HEK293 (cell line): Measurements from ENCODE around the gene SYTL2.

ENCODE experiments used
- CTCF ChIA-PET: fragments of 350-600 bp; formaldehyde crosslinking; extraction: SDS; loops from one replicate; lab custom pipeline; 2021; ENCODE audit warnings: antibody characterized with exemption; lab: Yijun Ruan, JAX
- POLR2A ChIA-PET: fragments of 300-600 bp; formaldehyde crosslinking; extraction: SDS; loops from one replicate; lab custom pipeline; 2020; ENCODE audit warnings: antibody characterized with exemption, inconsistent platforms; lab: Yijun Ruan, JAX
- H3K27ac ChIP-seq: fragments of 200-500 bp; sonication (Bioruptor generic); 2 replicates; pipeline ENCODE4 v1.5.1; 2014; ENCODE audit warnings: low read depth, low read length, control low read depth, inconsistent platforms; ENCODE audit errors: extremely low read depth
- H3K36me3 ChIP-seq, 2 experiments: fragments of 200-500 bp in 1 of 2; sonication (Bioruptor generic) in 1 of 2; 1 replicate in 1 of 2; 2 replicates in 1 of 2; pipeline ENCODE4 v1.5.1; 2014 to 2017; ENCODE audit warnings: inconsistent platforms in 2 of 2, low read length in 2 of 2; ENCODE audit not compliant: control insufficient read depth in 2 of 2, insufficient read depth in 1 of 2
- H3K4me1 ChIP-seq: fragments of 200-500 bp; sonication (Bioruptor generic); 2 replicates; pipeline ENCODE4 v1.5.1; 2014; ENCODE audit warnings: mild to moderate bottlenecking, low read length, inconsistent platforms; ENCODE audit not compliant: control insufficient read depth, insufficient read depth
- H3K4me3 ChIP-seq: 2 replicates; pipeline ENCODE4 v1.5.1; 2011; ENCODE audit warnings: low read depth, mild to moderate bottlenecking, control low read depth, low read length, moderate library complexity
- H3K9me3 ChIP-seq: fragments of 200-500 bp; sonication (Bioruptor generic); 2 replicates; pipeline ENCODE4 v1.5.1; 2014; ENCODE audit warnings: low read depth, low read length, inconsistent platforms; ENCODE audit not compliant: control insufficient read depth, insufficient read depth
- BCL11B ChIP-seq: fragments of 450-650 bp; formaldehyde crosslinking; IDR thresholded peaks from 2 replicates; pipeline ENCODE4 v1.5.1; 2016; ENCODE audit warnings: low read depth, missing biosample characterization, missing genetic modification characterization
- IKZF3 ChIP-seq: fragments of 450-650 bp; IDR thresholded peaks from 2 replicates; pipeline ENCODE4 v1.5.0; 2018; ENCODE audit warnings: missing biosample characterization, mild to moderate bottlenecking, missing genetic modification characterization, moderate library complexity
- KLF16 ChIP-seq: fragments of 450-650 bp; formaldehyde crosslinking; IDR thresholded peaks from 2 replicates; pipeline ENCODE4 v1.5.1; 2017; ENCODE audit warnings: missing biosample characterization, missing genetic modification characterization
- PRDM10 ChIP-seq: fragments of 450-650 bp; formaldehyde crosslinking; IDR thresholded peaks from 2 replicates; pipeline ENCODE4 v1.5.1; 2016; ENCODE audit warnings: missing biosample characterization, missing genetic modification characterization
- PRDM2 ChIP-seq: fragments of 450-650 bp; formaldehyde crosslinking; IDR thresholded peaks from 2 replicates; pipeline ENCODE4 v1.5.1; 2016; ENCODE audit warnings: missing biosample characterization, missing genetic modification characterization, borderline replicate concordance
- ZNF148 ChIP-seq: fragments of 450-650 bp; formaldehyde crosslinking; IDR thresholded peaks from 2 replicates; pipeline ENCODE4 v1.5.0; 2017; ENCODE audit warnings: missing biosample characterization, missing genetic modification characterization, borderline replicate concordance
- ZNF214 ChIP-seq: fragments of 450-650 bp; formaldehyde crosslinking; IDR thresholded peaks from 2 replicates; pipeline ENCODE4 v1.5.1; 2017; ENCODE audit warnings: missing biosample characterization, mild to moderate bottlenecking, missing genetic modification characterization, borderline replicate concordance
- ZNF354C ChIP-seq: fragments of 450-650 bp; formaldehyde crosslinking; IDR thresholded peaks from 2 replicates; pipeline ENCODE4 v1.5.1; 2016; ENCODE audit warnings: missing biosample characterization, missing genetic modification characterization, low read depth, borderline replicate concordance
- ZNF37A ChIP-seq: fragments of 450-650 bp; IDR thresholded peaks from 2 replicates; pipeline ENCODE4 v1.5.1; 2018; ENCODE audit warnings: missing biosample characterization, missing genetic modification characterization
- ZNF473 ChIP-seq: fragments of 450-650 bp; formaldehyde crosslinking; IDR thresholded peaks from 2 replicates; pipeline ENCODE4 v1.5.1; 2017; ENCODE audit warnings: missing biosample characterization, missing genetic modification characterization
- ZNF518A ChIP-seq: fragments of 450-650 bp; formaldehyde crosslinking; conservative IDR thresholded peaks from 2 replicates; pipeline ENCODE4 v1.5.1; 2016; ENCODE audit warnings: low read depth, missing biosample characterization, missing genetic modification characterization
- ZNF629 ChIP-seq: fragments of 450-650 bp; formaldehyde crosslinking; IDR thresholded peaks from 2 replicates; pipeline ENCODE4 v1.5.1; 2017; ENCODE audit warnings: missing biosample characterization, missing genetic modification characterization
- ZNF660 ChIP-seq: fragments of 450-650 bp; IDR thresholded peaks from 2 replicates; pipeline ENCODE4 v1.5.1; 2018; ENCODE audit warnings: missing biosample characterization, mild to moderate bottlenecking, missing genetic modification characterization
- ZSCAN23 ChIP-seq: fragments of 450-650 bp; formaldehyde crosslinking; IDR thresholded peaks from 2 replicates; pipeline ENCODE4 v1.5.1; 2016; ENCODE audit warnings: missing biosample characterization, missing genetic modification characterization
- ZSCAN5A ChIP-seq: fragments of 450-650 bp; formaldehyde crosslinking; IDR thresholded peaks from 2 replicates; pipeline ENCODE4 v1.5.1; 2016; ENCODE audit warnings: missing biosample characterization, missing genetic modification characterization

SYTL2 gene

GRCh38 chr11:85749287-85749834 lies 61.6 kb downstream of the SYTL2 start (continued):
- TF ChIP-seq ZNF518A (tag by site-specific recombination) = no peak
- no peak for TF ChIP-seq BCL11B (tag by site-specific recombination)
- no peak for TF ChIP-seq PRDM10 (tag by site-specific recombination)
- TF ChIP-seq ZNF354C = no peak
- TF ChIP-seq ZNF660 (tag by site-specific recombination) = no peak
- TF ChIP-seq ZNF473 (tag by site-specific recombination) = no peak
- no peak for TF ChIP-seq ZSCAN23 (tag by site-specific recombination)
- TF ChIP-seq ZNF148 = no peak
- no peak for TF ChIP-seq IKZF3 (tag by site-specific recombination)
- no peak for TF ChIP-seq ZNF629

GRCh38 chr11:85748455-85748891 lies 62.5 kb downstream of the SYTL2 start:
- Histone ChIP-seq H3K36me3 (no peaks in the 10 kb centered on the region), H3K27ac (no peak overlapping the region), H3K9me3 (no peaks in the 10 kb centered on the region), H3K4me1 (no peaks in the 10 kb centered on the region), H3K4me3 (no peak overlapping the region)
- POLR2A ChIA-PET = interaction anchor here (1.3 kb wide), 1 partner anchor 25 kb away, joined by 3 read pairs; no protein-coding TSS in a partner anchor
- no peak for TF ChIP-seq KLF16 (tag by site-specific recombination)
- TF ChIP-seq ZSCAN5A = no peak
- no peak for TF ChIP-seq ZNF214 (tag by site-specific recombination)
- no peak for TF ChIP-seq PRDM2 (tag by site-specific recombination)
- TF ChIP-seq ZNF37A (tag by site-specific recombination) = no peak
- CTCF ChIA-PET = no interaction called here
